GM12878 (cell line): ENCODE measurements around the gene CTSH. TPM values are rescaled to one million over a fixed set of nuclear protein-coding genes. Genes with fewer than 3 reads are reported as not detected.

ENCODE experiments used
- ATAC-seq: fragments of 200-7000 bp; cut with Tn5 transposase; 3 replicates; pipeline ENCODE4 v1.9.1; 2020; ENCODE audit warnings: mild to moderate bottlenecking, moderate library complexity
- BruUV-seq: library from RNA; stranded (reverse); fragments of 400-500 nt; replicated peaks from 2 replicates; lab custom pipeline; 2021; lab: Mats Ljungman, UMichigan
- CTCF ChIA-PET: fragments of 300-600 bp; sonication (Branson Sonifier 250); formaldehyde crosslinking; extraction: SDS; loops from one replicate; lab custom pipeline; 2021; ENCODE audit warnings: inconsistent platforms; lab: Yijun Ruan, JAX
- POLR2A ChIA-PET: fragments of 350-600 bp; formaldehyde crosslinking; extraction: SDS; loops from one replicate; lab custom pipeline; 2021; ENCODE audit warnings: inconsistent platforms; lab: Charles Lee
- RAD21 ChIA-PET: fragments of 300-600 bp; sonication (Branson Sonifier 250); formaldehyde crosslinking; loops from one replicate; lab custom pipeline; 2023; ENCODE audit warnings: antibody characterized with exemption; ENCODE audit not compliant: unreplicated experiment; lab: Charles Lee
- SMC1A ChIA-PET: fragments of 300-600 bp; sonication (Branson Sonifier 250); formaldehyde crosslinking; loops from one replicate; lab custom pipeline; 2023; ENCODE audit not compliant: unreplicated experiment, uncharacterized antibody; lab: Charles Lee
- DNase-seq: peaks from one replicate; pipeline ENCODE4 v3.0.0-alpha.2; 2011; ENCODE audit warnings: low read depth, low spot score
- FAIRE-seq: peaks from 3 replicates; lab custom pipeline; 2011; peaks lifted over from hg19 to GRCh38; lab: Jason Lieb, UNC
- H2AFZ ChIP-seq: 2 replicates; pipeline ENCODE4 v1.6.0; 2011; ENCODE audit warnings: low read depth, low read length, control low read depth; ENCODE audit not compliant: control insufficient read depth
- H3K27ac ChIP-seq: 2 replicates; pipeline ENCODE4 v1.5.1; 2011; ENCODE audit warnings: control low read depth; ENCODE audit not compliant: control insufficient read depth, insufficient read depth
- H3K27me3 ChIP-seq, 2 experiments: replicated peaks in 1 of 2; 2 replicates each; pipeline versions ENCODE4 v1.6.0 to v1.6.1; 2011; ENCODE audit warnings: low read length in 1 of 2; ENCODE audit not compliant: control insufficient read depth in 2 of 2, insufficient read depth in 2 of 2
- H3K36me3 ChIP-seq, 2 experiments: 2 replicates each; pipeline ENCODE4 v1.5.1; 2011; ENCODE audit warnings: low read length in 1 of 2; ENCODE audit not compliant: control insufficient read depth in 2 of 2, insufficient read depth in 2 of 2
- H3K4me1 ChIP-seq: 2 replicates; pipeline ENCODE4 v1.6.1; 2011; ENCODE audit warnings: mild to moderate bottlenecking, low read length, moderate library complexity, mixed read lengths; ENCODE audit not compliant: control insufficient read depth, insufficient read depth
- H3K4me2 ChIP-seq: 2 replicates; pipeline ENCODE4 v1.6.0; 2011; ENCODE audit warnings: control low read depth; ENCODE audit not compliant: control insufficient read depth, insufficient read depth
- H3K4me3 ChIP-seq: fragments of 200-600 bp; sonication (generic); 2 replicates; pipeline ENCODE4 v1.5.1; 2016
- H3K79me2 ChIP-seq: 2 replicates; pipeline ENCODE4 v1.6.0; 2011; ENCODE audit warnings: low read length; ENCODE audit not compliant: control insufficient read depth, insufficient read depth
- H3K9ac ChIP-seq: 2 replicates; pipeline ENCODE4 v1.8.0; 2011; ENCODE audit warnings: low read length, control low read depth, mixed read lengths; ENCODE audit not compliant: control insufficient read depth, insufficient read depth
- H3K9me3 ChIP-seq: replicated peaks from 3 replicates; pipeline ENCODE4 v1.5.1; 2011; ENCODE audit warnings: mild to moderate bottlenecking, low read length; ENCODE audit not compliant: control insufficient read depth, insufficient read depth
- H4K20me1 ChIP-seq: 2 replicates; pipeline ENCODE4 v1.6.0; 2011; ENCODE audit not compliant: control insufficient read depth, insufficient read depth
- DPF2 ChIP-seq: fragments of 450-650 bp; IDR thresholded peaks from 2 replicates; pipeline ENCODE4 v1.6.1; 2017; ENCODE audit warnings: mild to moderate bottlenecking
- EED ChIP-seq: sonication (generic); IDR thresholded peaks from 2 replicates; pipeline ENCODE4 v1.6.1; 2016; ENCODE audit warnings: antibody characterized with exemption, low read depth
- EGR1 ChIP-seq, 2 experiments: IDR thresholded peaks; 1 replicate in 1 of 2; 2 replicates in 1 of 2; pipeline ENCODE4 v1.6.1; 2011 to 2012; ENCODE audit warnings: low read depth in 2 of 2, low read length in 2 of 2, borderline replicate concordance in 1 of 2, mild to moderate bottlenecking in 1 of 2, moderate library complexity in 1 of 2
- IKZF1 ChIP-seq: fragments of 450-650 bp; conservative IDR thresholded peaks from 2 replicates; pipeline ENCODE4 v1.6.1; 2017; ENCODE audit warnings: antibody characterized with exemption, mild to moderate bottlenecking
- KDM1A ChIP-seq: fragments of 200-600 bp; sonication (generic); IDR thresholded peaks from 2 replicates; pipeline ENCODE4 v1.6.1; 2016; ENCODE audit warnings: borderline replicate concordance
- MEF2B ChIP-seq: fragments of 450-650 bp; IDR thresholded peaks from 2 replicates; pipeline ENCODE4 v1.6.1; 2018; ENCODE audit warnings: mild to moderate bottlenecking, moderate library complexity; ENCODE audit not compliant: partially characterized antibody, poor library complexity, severe bottlenecking
- NFXL1 ChIP-seq: fragments of 450-650 bp; IDR thresholded peaks from 2 replicates; pipeline ENCODE4 v1.6.1; 2017; ENCODE audit warnings: antibody characterized with exemption, mild to moderate bottlenecking, borderline replicate concordance
- POLR2AphosphoS2 ChIP-seq: IDR thresholded peaks from 2 replicates; pipeline ENCODE4 v1.6.1; 2011; ENCODE audit warnings: low read depth, mild to moderate bottlenecking, low read length, improper control_type of control experiment, moderate library complexity
- TBL1XR1 ChIP-seq: IDR thresholded peaks from 2 replicates; pipeline ENCODE4 v1.6.1; 2012; ENCODE audit warnings: low read depth, low read length, improper control_type of control experiment
- YY1 ChIP-seq: IDR thresholded peaks from 2 replicates; pipeline ENCODE4 v1.6.1; 2011; ENCODE audit warnings: low read depth, mild to moderate bottlenecking, low read length
- ZBTB11 ChIP-seq: fragments of 450-650 bp; formaldehyde crosslinking; IDR thresholded peaks from 2 replicates; pipeline ENCODE4 v1.5.0; 2022; ENCODE audit warnings: mild to moderate bottlenecking, missing genetic modification characterization
- ZZZ3 ChIP-seq: IDR thresholded peaks from 2 replicates; pipeline ENCODE4 v1.6.1; 2011; ENCODE audit warnings: low read depth; ENCODE audit not compliant: control insufficient read depth, insufficient read length
- WGBS: methylation state at CpG from one replicate; pipeline ENCODE4 v1.1.6; 2016; ENCODE audit warnings: low lambda C conversion rate; ENCODE audit not compliant: insufficient replicate concordance, insufficient coverage; ENCODE audit errors: missing lambda C conversion rate; 5-methylcytosine and 5-hydroxymethylcytosine counted together
- in situ Hi-C: fragments of 300-500 bp; cut with MboI; formaldehyde crosslinking; loops from 9 replicates; pipeline ENCODE4 v1.14.3; 2018; ENCODE audit warnings: mixed read lengths
- intact Hi-C: fragments of 100-400 bp; cut with micrococcal nuclease; formaldehyde crosslinking; loops from one replicate; pipeline ENCODE4 v1.14.2; 2022; ENCODE audit not compliant: unreplicated experiment
- polyA plus RNA-seq, 11 experiments: library from polyadenylated mRNA; depleted of rRNA in 4 of 11; unstranded in 6 of 11; stranded (reverse) in 5 of 11; fragments of >200 nt; fragmentation: Nextera tagmentation in 4 of 11; fragmentation: Illumina TruSeq in 1 of 11; extraction: Ambion mirVana in 4 of 11; extraction: Trizol in 1 of 11; gene quantifications; 1 replicate in 1 of 11; 2 replicates in 10 of 11; pipeline versions ENCODE4 v1.2.1 to v1.2.3, GENCODE V29; 2011 to 2016; ENCODE audit warnings: inconsistent platforms in 2 of 11, missing spikeins in 2 of 11, low read depth in 1 of 11
- total RNA-seq, 4 experiments: library from RNA; depleted of rRNA in 3 of 4; stranded (reverse); fragments of >200 nt in 3 of 4; fragmentation: Illumina TruSeq in 1 of 4; extraction: Trizol in 1 of 4; gene quantifications; 2 replicates each; pipeline versions ENCODE4 v1.2.1 to v1.2.3, GENCODE V29; 2013 to 2021
- TF ChIP-seq, protein P1 (sequence below): IDR thresholded peaks from 2 replicates; pipeline ENCODE4 v1.6.1; 2011; ENCODE audit warnings: low read depth, low read length, improper control_type of control experiment, borderline replicate concordance

The CTSH gene
- total and polyA plus RNA-seq, 10 of the 15 experiments (the other 5 are each of a cell fraction or from before 2014, with no cell fraction given) = 30.2 to 1,212 (median 519) TPM

DNA sequence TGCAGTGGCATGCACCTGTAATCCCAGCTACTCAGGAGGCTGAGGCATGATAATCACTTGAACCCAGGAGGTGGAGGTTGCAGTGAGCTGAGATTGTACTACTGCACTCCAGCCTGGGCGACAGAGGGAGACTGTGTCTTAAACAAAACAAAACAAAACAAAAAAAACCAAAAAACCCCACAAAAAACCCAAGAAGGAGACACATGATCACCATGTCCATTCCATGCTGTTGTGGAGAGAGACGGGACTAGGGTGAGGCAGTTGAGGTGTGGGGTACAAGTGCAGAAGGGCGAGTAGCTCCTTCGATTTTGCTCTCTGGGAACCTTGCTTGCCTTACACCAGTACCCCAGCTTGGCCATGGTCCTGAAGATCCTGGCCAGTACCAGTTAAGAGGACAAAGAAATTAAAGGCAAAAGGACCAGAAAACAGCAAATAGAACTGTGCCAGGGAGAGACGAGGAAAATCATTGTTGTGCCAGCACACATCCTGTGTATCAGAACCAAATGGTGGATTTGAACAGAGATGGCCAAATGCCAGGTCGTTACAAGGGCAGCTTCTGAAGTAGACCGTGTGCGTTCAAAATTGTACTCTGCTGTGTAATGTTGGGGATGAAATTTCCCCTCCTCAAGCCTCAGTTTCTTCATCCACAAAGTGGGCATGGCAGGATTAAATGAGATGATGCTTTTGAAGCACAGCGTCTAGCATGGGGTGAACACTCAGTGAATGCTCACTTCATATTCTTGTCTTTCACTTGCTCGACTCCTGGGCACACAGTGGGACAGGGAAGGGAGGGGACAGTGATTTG is 42.9 kb upstream of the CTSH start (continued):
- no peak for TF ChIP-seq EGR1 (IDR thresholded peaks at IDR 0.05; ENCODE audit: borderline replicate concordance in 1 of 2, low read depth in 2 of 2, low read length in 2 of 2)
- no peak for TF ChIP-seq MEF2B
- no peak for TF ChIP-seq EED
- TF ChIP-seq ZBTB11 = no peak
- TF ChIP-seq DPF2 = no peak
- TF ChIP-seq YY1 = no peak

DNA sequence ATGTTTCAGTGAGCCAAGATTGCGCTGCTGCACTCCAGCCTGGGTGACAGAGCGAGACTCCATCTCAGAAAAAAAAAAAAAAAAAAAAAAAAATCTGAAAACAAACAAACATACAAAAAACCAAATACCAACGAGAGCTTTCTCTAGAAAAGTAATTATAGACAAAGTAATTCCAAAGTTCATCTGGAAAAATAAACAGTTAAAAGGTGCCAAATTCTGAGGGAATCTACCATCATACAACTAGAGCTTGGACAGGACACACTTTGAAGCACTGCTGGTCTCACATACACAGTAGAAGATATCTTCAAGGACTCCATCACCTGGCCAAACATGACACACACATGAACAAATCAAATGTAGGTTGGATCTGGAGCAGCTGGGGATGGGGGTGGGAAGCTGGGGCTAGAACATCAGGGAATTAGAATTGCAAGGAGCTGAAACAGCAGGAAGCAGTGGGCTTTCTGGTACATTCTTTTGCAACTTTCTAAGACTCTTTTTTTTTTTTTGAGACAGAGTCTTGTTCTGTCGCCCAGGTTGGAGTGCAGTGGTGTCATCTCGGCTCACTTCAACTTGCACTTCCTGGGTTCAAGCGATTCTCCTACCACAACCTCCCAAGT is 41.1 kb upstream of the CTSH start:
- ATAC-seq (no peak), DNase-seq (no peak), FAIRE-seq (no peak)
- Histone ChIP-seq H3K79me2 (peaks cover 3% of the 10 kb centered on the region; the same call in 1 of the 2 replicates), H3K4me2 (no peak overlapping the region), H3K27ac (no peak overlapping the region), H4K20me1 (no peaks in the 10 kb centered on the region), H2AFZ (no peak overlapping the region), H3K9me3 (no peaks in the 10 kb centered on the region; the same call in 2 of the 3 replicates), H3K4me1 (peaks cover 16% of the 10 kb centered on the region), H3K36me3 (no peaks in the 10 kb centered on the region), H3K4me3 (no peak overlapping the region), H3K9ac (no peak overlapping the region), H3K27me3 (no peaks in the 10 kb centered on the region)
- BruUV-seq = no TSS peak
- in situ Hi-C loops (loop anchor here (25.0 kb wide), 1 partner anchor 824 kb away; no protein-coding TSS in a partner anchor), intact Hi-C loops (no loop called here)
- TF ChIP-seq TBL1XR1 (no peak), ZZZ3 (no peak), NFXL1 (no peak), KDM1A (no peak), POLR2AphosphoS2 (no peak), IKZF1 (no peak)
- TF ChIP-seq, protein P1, sequence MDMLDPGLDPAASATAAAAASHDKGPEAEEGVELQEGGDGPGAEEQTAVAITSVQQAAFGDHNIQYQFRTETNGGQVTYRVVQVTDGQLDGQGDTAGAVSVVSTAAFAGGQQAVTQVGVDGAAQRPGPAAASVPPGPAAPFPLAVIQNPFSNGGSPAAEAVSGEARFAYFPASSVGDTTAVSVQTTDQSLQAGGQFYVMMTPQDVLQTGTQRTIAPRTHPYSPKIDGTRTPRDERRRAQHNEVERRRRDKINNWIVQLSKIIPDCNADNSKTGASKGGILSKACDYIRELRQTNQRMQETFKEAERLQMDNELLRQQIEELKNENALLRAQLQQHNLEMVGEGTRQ = no peak
- POLR2A ChIA-PET = interaction anchor here (0.6 to 1.3 kb wide), 7 partner anchors 10 to 916 kb away, joined by 3 to 7 read pairs (median 4); no protein-coding TSS in a partner anchor
- WGBS = 77% methylated on average over 5 of the region's 6 CpGs
- SMC1A ChIA-PET = interaction anchor here (0.6 to 1.9 kb wide), 6 partner anchors 8 to 51 kb away, joined by 3 to 10 read pairs (median 3); no protein-coding TSS in a partner anchor
- CTCF ChIA-PET = interaction anchor here (0.9 to 3.0 kb wide), 7 partner anchors 19 to 198 kb away, joined by 3 to 8 read pairs (median 4); no protein-coding TSS in a partner anchor
- RAD21 ChIA-PET = interaction anchor here (0.8 to 1.7 kb wide), 4 partner anchors 14 to 42 kb away, joined by 3 to 7 read pairs (median 4); no protein-coding TSS in a partner anchor
